ENCODE data around the gene CCDC14. TPM values are rescaled to one million over a fixed set of nuclear protein-coding genes. Genes with fewer than 3 reads are reported as not detected.

The CCDC14 gene, protein sequence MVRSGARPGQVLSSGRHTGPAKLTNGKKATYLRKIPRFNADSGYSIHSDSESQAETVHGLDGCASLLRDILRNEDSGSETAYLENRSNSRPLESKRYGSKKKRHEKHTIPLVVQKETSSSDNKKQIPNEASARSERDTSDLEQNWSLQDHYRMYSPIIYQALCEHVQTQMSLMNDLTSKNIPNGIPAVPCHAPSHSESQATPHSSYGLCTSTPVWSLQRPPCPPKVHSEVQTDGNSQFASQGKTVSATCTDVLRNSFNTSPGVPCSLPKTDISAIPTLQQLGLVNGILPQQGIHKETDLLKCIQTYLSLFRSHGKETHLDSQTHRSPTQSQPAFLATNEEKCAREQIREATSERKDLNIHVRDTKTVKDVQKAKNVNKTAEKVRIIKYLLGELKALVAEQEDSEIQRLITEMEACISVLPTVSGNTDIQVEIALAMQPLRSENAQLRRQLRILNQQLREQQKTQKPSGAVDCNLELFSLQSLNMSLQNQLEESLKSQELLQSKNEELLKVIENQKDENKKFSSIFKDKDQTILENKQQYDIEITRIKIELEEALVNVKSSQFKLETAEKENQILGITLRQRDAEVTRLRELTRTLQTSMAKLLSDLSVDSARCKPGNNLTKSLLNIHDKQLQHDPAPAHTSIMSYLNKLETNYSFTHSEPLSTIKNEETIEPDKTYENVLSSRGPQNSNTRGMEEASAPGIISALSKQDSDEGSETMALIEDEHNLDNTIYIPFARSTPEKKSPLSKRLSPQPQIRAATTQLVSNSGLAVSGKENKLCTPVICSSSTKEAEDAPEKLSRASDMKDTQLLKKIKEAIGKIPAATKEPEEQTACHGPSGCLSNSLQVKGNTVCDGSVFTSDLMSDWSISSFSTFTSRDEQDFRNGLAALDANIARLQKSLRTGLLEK
- total RNA-seq (2022; extraction: Qiagen RNA extraction) = 15.1 to 19.8 TPM (median 17.4 TPM) in 5 replicates

DNA sequence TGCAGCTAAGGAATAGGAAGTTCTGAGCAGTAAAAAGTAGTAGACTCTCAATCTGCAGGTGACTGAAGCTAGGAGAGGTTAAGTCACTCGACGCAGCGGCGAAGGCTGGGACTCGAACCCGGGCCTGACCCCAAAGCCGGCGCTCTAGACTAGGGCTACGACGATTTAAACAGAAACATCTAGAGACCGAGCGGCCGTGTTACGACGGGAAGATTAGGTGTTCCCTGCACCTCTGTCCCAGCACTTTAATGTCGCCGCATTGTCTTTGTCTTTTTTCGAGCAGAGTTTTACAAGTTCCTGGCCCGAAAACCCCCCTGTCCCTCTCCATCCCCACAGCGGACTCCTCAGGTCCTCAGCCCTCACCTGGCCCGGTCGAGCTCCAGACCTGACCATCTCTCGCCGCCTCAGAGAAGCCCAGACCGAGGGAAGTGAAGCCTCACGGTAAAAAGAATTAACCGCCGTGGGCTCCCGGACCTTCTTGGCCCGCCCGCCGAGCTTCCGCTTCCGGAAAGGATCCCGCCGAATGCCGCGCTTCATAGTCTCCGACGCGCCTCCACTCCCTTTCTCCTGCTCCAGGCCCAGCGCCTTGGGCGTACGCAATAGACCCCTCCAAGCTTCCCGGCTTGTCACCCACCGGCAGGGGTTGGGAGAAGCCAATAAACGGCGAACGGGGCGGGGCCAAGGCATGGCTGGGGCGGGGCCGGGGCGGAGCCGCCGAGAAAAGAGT lies at the start of gene CCDC14:
TSS of gene CCDC14 (minus strand) at position 449 of the 727 bp plus-strand sequence. CDS start at position 393, 56 bp downstream.

DNA sequence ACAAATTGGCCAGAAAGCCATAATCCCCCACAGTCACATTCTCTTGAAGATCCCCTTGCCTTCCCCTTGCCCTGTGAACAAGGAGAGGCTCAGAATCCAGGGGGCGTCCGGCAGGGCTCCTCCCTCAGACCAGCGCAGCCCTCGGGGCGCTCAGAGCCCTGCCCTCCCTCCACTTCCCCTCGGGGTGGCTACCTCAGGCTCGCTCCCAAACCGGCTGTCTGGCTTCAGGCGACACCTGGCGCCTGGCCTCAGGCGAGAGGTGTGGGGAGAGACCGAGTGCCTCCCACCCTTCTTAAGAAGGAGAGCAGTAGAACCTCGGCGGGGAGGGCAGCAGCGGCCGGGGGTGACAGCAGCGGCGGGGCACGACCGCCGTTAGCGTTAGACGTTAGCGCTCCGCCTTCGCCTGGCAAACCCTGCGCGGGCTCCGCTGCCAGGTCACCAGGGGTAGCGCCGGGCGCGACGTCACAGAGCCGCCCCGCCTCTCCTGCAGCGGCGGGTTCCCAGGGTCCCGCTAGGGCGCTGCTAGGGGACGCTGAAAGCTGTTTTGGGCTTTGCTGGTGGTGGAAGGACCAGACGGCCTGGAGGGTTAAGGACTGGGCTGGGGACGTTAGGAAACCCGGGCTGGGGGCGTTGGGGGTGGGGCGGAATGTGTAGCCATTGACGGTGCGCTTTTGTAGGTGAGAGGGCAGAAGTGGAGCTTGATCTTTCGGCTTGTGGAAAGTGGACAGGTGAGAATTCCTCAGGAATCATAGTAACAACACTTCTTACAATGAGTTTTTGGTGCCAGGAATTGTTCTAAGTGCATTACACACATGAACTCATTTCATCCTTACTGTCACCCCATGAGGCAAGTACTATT lies 30.9 kb upstream of the CCDC14 start, which contains the start of gene ROPN1:
TSS of gene ROPN1 (minus strand) at position 395 of the 859 bp plus-strand sequence. CDS start 11,643 bp downstream, outside the sequence.

DNA sequence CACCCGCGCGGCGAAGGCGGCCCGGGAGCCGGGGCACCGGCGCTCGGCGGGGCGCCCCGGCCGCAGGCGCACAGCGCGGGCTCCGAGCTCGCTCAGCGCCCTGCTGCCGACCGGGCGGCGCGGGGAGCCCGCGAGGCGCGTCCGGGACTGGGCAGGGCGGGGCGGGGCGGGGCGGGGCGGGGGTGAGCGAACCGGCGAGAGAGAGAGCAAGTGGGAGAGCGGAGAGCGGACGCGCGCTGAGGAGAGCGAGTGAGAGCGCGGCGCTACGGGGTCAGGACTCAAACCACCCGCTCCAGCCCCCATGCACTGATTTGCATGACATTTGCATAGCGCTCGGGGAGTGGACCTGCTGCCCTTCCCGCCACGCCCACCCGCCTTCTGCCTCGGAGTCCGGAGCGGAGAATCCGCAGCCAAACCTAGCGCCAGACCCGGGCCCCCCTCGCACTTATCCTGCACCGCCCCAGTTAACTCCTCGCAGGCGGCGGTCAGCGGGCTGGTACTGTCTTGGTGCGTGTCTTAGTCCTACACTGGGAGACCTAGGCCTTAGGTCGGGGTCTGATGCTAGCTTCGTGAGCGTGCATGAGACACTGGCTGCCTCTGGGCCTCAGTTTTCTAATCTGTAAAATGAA lies 76.7 kb downstream of the CCDC14 start, which contains the start of gene MYLK:
TSS of gene MYLK (minus strand) at position 130 of the 629 bp plus-strand sequence. CDS start 90,491 bp downstream, outside the sequence.

Other genes starting within 250 kb of the CCDC14 start
- gene MYLK, start 76.9 kb downstream of the CCDC14 start, total RNA-seq (2022; extraction: Qiagen RNA extraction) = 13.5 to 18.4 TPM (median 16.9 TPM) in 5 replicates
- gene ROPN1, start 30.9 kb upstream of the CCDC14 start, total RNA-seq (2022; extraction: Qiagen RNA extraction) = not detected in 5 replicates
- gene KALRN, start 72.1 kb upstream of the CCDC14 start, total RNA-seq (2022; extraction: Qiagen RNA extraction) = 1.4 to 2.2 TPM (median 2.0 TPM) in 5 replicates

All from A549 treated with dexamethasone at 1 μM for 4 hours (cell line).